A549 (cell line): ENCODE results near the gene CRADD. TPM values are rescaled to one million over a fixed set of nuclear protein-coding genes. Genes with fewer than 3 reads are reported as not detected.

Experiments
- ATAC-seq, 2 experiments: fragments of 200-7000 bp in 1 of 2; fragments of >200 bp in 1 of 2; cut with Nextera tagmentation in 1 of 2; cut with Tn5 transposase in 1 of 2; 3 replicates each; pipeline versions ENCODE4 v1.8.0 to v1.9.1; 2018 to 2020; ENCODE audit warnings: mild to moderate bottlenecking in 1 of 2, moderate library complexity in 1 of 2
- CTCF ChIA-PET: fragments of 300-600 bp; sonication (Branson Sonifier 250); formaldehyde crosslinking; extraction: SDS; loops from one replicate; lab custom pipeline; 2021; ENCODE audit warnings: antibody characterized with exemption, inconsistent platforms; lab: Yijun Ruan, JAX
- POLR2A ChIA-PET: fragments of 350-600 bp; formaldehyde crosslinking; extraction: SDS; loops from one replicate; lab custom pipeline; 2021; ENCODE audit warnings: antibody characterized with exemption, inconsistent platforms; lab: Yijun Ruan, JAX
- DNase-seq, 2 experiments: peaks; one replicate each; pipeline versions ENCODE4 v3.0.0 to v3.0.0-alpha.2; 2011 to 2016; ENCODE audit warnings: low read depth in 1 of 2, low spot score in 1 of 2
- FAIRE-seq: peaks from 2 replicates; lab custom pipeline; 2011; peaks lifted over from hg19 to GRCh38; lab: Jason Lieb, UNC
- H3K27ac ChIP-seq, 2 experiments: fragments of >200 bp; sonication (Bioruptor Twin); formaldehyde crosslinking; 3 replicates each; pipeline ENCODE4 v1.5.1; 2016 to 2017
- H3K4me1 ChIP-seq: fragments of >200 bp; sonication (Bioruptor Twin); formaldehyde crosslinking; 3 replicates; pipeline ENCODE4 v1.6.1; 2016
- H3K4me2 ChIP-seq: fragments of >200 bp; sonication (Bioruptor Twin); formaldehyde crosslinking; 3 replicates; pipeline ENCODE4 v1.6.1; 2016
- H3K4me3 ChIP-seq: fragments of >200 bp; sonication (Bioruptor Twin); formaldehyde crosslinking; 3 replicates; pipeline ENCODE4 v1.5.1; 2016
- H3K9me3 ChIP-seq: fragments of >200 bp; sonication (Bioruptor Twin); formaldehyde crosslinking; 3 replicates; pipeline ENCODE4 v1.6.1; 2016
- CBX2 ChIP-seq: fragments of 200-600 bp; sonication (generic); IDR thresholded peaks from 2 replicates; pipeline ENCODE4 v1.6.1; 2016; ENCODE audit warnings: low read depth, mild to moderate bottlenecking, borderline replicate concordance
- CBX8 ChIP-seq: fragments of 200-600 bp; sonication (generic); IDR thresholded peaks from 2 replicates; pipeline ENCODE4 v1.6.1; 2016
- CEBPB ChIP-seq, 2 experiments: fragments of >200 bp in 1 of 2; sonication (Bioruptor Twin) in 1 of 2; formaldehyde crosslinking in 1 of 2; IDR thresholded peaks; 2 replicates each; pipeline ENCODE4 v1.6.1; 2012 to 2016
- CHD2 ChIP-seq: fragments of 150-350 bp; IDR thresholded peaks from 2 replicates; pipeline ENCODE4 v1.6.1; 2014; ENCODE audit warnings: low read length; ENCODE audit not compliant: partially characterized antibody
- CHD4 ChIP-seq: fragments of 200-600 bp; sonication (generic); IDR thresholded peaks from 2 replicates; pipeline ENCODE4 v1.6.1; 2016; ENCODE audit warnings: antibody characterized with exemption, mild to moderate bottlenecking, borderline replicate concordance
- FOXS1 ChIP-seq: fragments of 250-450 bp; sonication (Bioruptor Pico); IDR thresholded peaks from 2 replicates; pipeline ENCODE4 v1.5.0; 2020; ENCODE audit warnings: mild to moderate bottlenecking, moderate library complexity
- GATA3 ChIP-seq: IDR thresholded peaks from 2 replicates; pipeline ENCODE4 v1.6.1; 2012; ENCODE audit warnings: borderline replicate concordance
- JUN ChIP-seq, 2 experiments: fragments of >200 bp; sonication (Bioruptor Twin); formaldehyde crosslinking; IDR thresholded peaks; 2 replicates in 1 of 2; 3 replicates in 1 of 2; pipeline ENCODE4 v1.6.1; 2016 to 2017
- MYC ChIP-seq: IDR thresholded peaks from 2 replicates; pipeline ENCODE4 v1.6.1; 2012; ENCODE audit warnings: mild to moderate bottlenecking, inconsistent platforms, low read length, improper control_type of control experiment, borderline replicate concordance
- NFE2L2 ChIP-seq: fragments of 150-350 bp; conservative IDR thresholded peaks from 2 replicates; pipeline ENCODE4 v1.6.1; 2014; ENCODE audit warnings: low read length
- POLR2A ChIP-seq: IDR thresholded peaks from 2 replicates; pipeline ENCODE4 v1.6.1; 2012; ENCODE audit warnings: mild to moderate bottlenecking, low read length
- RARB ChIP-seq: fragments of 250-450 bp; sonication (Bioruptor Pico); IDR thresholded peaks from 2 replicates; pipeline ENCODE4 v1.8.0; 2021; ENCODE audit warnings: mild to moderate bottlenecking, moderate library complexity
- RFX5 ChIP-seq: fragments of 450-650 bp; IDR thresholded peaks from 2 replicates; pipeline ENCODE4 v1.7.1; 2014; ENCODE audit warnings: antibody characterized with exemption, mild to moderate bottlenecking, moderate library complexity
- WGBS: methylation state at CpG from one replicate; pipeline ENCODE4 v1.1.6; 2017; ENCODE audit errors: missing lambda C conversion rate; 5-methylcytosine and 5-hydroxymethylcytosine counted together
- polyA plus RNA-seq, 4 experiments: library from polyadenylated mRNA; depleted of rRNA in 3 of 4; stranded (reverse); fragments of >200 nt; fragmentation: RNase III in 1 of 4; extraction: RNeasy Plus Mini Kit Qiagen cat#74134 plus additional on column Dnase treatment in 1 of 4; gene quantifications; 2 replicates in 3 of 4; 3 replicates in 1 of 4; pipeline ENCODE4 v1.2.3, GENCODE V29; 2011 to 2017
- TF ChIP-seq, protein P1 (sequence below): fragments of >200 bp; sonication (Bioruptor Twin); formaldehyde crosslinking; IDR thresholded peaks from 3 replicates; pipeline ENCODE4 v1.6.1; 2016
- TF ChIP-seq, protein P2 (sequence below): fragments of 150-350 bp; IDR thresholded peaks from 2 replicates; pipeline ENCODE4 v1.6.1; 2014; ENCODE audit warnings: low read depth, mild to moderate bottlenecking, low read length

Gene CRADD
- polyA plus RNA-seq, 2 of the 4 experiments (the other 2 are of a cell fraction) = 13.2 to 23.0 TPM

- FAIRE-seq (no peak), DNase-seq (no peak), ATAC-seq (peak in 1 of 2 experiments; percentile 36; a peak in 2 of 6 replicates)
- Histone ChIP-seq H3K27ac (peak overlapping the region in 1 of 2 experiments; percentile 61; a peak in 3 of 6 replicates), H3K9me3 (no peaks in the 10 kb centered on the region), H3K4me2 (peak overlapping the region; percentile 31), H3K4me3 (no peak overlapping the region), H3K4me1 (peaks cover 18% of the 10 kb centered on the region; the same call in 2 of the 3 replicates)
- ChIA-PET POLR2A (no interaction called here), CTCF (interaction anchor here (0.6 to 1.4 kb wide), 2 partner anchors 278 to 745 kb away, joined by 3 to 4 read pairs; no protein-coding TSS in a partner anchor)
- WGBS = 91% methylated on average over 8 of the region's 8 CpGs
- TF ChIP-seq CHD2 (no peak), CHD4 (no peak), GATA3 (no peak)
- TF ChIP-seq, protein P1, sequence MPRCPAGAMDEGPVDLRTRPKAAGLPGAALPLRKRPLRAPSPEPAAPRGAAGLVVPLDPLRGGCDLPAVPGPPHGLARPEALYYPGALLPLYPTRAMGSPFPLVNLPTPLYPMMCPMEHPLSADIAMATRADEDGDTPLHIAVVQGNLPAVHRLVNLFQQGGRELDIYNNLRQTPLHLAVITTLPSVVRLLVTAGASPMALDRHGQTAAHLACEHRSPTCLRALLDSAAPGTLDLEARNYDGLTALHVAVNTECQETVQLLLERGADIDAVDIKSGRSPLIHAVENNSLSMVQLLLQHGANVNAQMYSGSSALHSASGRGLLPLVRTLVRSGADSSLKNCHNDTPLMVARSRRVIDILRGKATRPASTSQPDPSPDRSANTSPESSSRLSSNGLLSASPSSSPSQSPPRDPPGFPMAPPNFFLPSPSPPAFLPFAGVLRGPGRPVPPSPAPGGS = no peak
Measured at GRCh38 chr12:93823616-93824391, 146.6 kb downstream of the CRADD start.

DNA sequence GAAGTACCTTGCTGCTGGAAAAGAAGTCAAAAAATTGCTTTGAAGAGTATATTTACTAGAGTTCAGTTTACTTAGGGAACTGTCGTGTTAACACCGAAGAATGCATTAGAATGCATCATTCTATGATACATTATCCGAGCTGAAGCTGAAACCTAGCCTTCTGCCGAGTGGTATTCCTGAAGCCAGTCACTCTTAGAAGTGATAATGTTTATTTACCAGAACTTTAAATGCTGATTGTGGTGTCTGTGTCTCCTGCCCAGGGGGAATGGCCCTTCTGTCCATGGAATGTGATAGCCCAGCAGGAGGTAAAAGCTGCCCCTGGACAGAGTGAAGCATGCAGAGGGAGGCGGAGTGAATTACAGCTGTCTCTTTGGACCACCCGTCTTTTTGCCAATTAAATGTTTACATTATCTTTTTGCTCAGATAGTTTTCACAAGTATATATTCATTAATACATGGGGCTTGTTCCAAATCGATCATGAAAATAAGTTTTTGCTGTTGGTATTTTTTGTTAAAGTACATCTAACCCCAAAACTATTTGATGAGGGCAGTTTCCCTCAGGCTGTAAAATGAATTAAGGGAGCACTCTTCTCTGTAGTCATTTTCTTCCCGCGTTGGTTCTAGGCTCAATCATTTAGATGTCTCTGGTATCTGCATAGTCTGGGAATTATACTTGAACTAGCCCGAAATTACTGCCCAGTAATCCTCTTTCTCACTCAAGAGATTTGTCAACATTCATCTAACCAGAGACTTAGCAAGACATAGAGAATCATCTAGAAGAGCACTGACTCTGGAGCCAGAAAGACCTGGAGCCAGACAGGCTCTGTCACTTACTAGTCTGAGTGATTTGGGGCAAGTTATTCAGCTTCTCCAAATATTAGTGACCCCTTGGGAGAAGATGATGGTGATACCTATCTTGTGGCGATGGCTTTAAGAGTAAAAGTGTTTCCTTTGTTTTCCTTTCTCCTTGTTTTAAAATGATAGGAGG is 147.6 kb downstream of the CRADD start:
- no peak overlapping the region for H3K4me3 ChIP-seq
- 59% methylated on average over 11 of the region's 11 CpGs for WGBS
- FAIRE-seq (no peak), ATAC-seq (peak in 1 of 2 experiments; percentile 72; a peak in 3 of 6 replicates), DNase-seq (no peak)
- H3K4me2 ChIP-seq = peak overlapping the region; percentile 31
- H3K9me3 ChIP-seq = no peaks in the 10 kb centered on the region
- ChIA-PET CTCF (interaction anchor here (0.6 to 0.9 kb wide), 2 partner anchors 277 to 744 kb away, joined by 3 read pairs; no protein-coding TSS in a partner anchor), POLR2A (no interaction called here)
- H3K4me1 ChIP-seq = peaks cover 18% of the 10 kb centered on the region; the same call in 2 of the 3 replicates
- H3K27ac ChIP-seq = peak overlapping the region in 1 of 2 experiments; percentile 61; a peak in 3 of 6 replicates
- TF ChIP-seq RFX5 = no peak
- TF ChIP-seq CBX2 = no peak
- TF ChIP-seq FOXS1 (CRISPR knock-in tag) = no peak
- TF ChIP-seq, all 56 proteins: peak for 0

GRCh38 chr12:93825501-93825888 is 148.3 kb downstream of the CRADD start:
- WGBS = 79% methylated on average over 3 of the region's 3 CpGs
- Histone ChIP-seq H3K4me3 (no peak overlapping the region), H3K4me2 (no peak overlapping the region), H3K27ac (peak overlapping the region in 1 of 2 experiments; percentile 61; a peak in 2 of 6 replicates), H3K9me3 (no peaks in the 10 kb centered on the region), H3K4me1 (peaks cover 18% of the 10 kb centered on the region; the same call in 2 of the 3 replicates)
- ATAC-seq (peak in 1 of 2 experiments; percentile 55; a peak in 1 of 6 replicates), DNase-seq (no peak), FAIRE-seq (no peak)
- POLR2A ChIA-PET = no interaction called here
- no peak for TF ChIP-seq POLR2A
- TF ChIP-seq, protein P2, sequence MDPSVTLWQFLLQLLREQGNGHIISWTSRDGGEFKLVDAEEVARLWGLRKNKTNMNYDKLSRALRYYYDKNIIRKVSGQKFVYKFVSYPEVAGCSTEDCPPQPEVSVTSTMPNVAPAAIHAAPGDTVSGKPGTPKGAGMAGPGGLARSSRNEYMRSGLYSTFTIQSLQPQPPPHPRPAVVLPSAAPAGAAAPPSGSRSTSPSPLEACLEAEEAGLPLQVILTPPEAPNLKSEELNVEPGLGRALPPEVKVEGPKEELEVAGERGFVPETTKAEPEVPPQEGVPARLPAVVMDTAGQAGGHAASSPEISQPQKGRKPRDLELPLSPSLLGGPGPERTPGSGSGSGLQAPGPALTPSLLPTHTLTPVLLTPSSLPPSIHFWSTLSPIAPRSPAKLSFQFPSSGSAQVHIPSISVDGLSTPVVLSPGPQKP = no peak
- TF ChIP-seq JUN (IDR thresholded peaks at IDR 0.05) = no peak
- no peak for TF ChIP-seq MYC
- TF ChIP-seq CEBPB (IDR thresholded peaks at IDR 0.05) = no peak
- TF ChIP-seq, protein P1 = no peak
- no peak for TF ChIP-seq RFX5
- TF ChIP-seq NFE2L2 = no peak
- TF ChIP-seq RARB (CRISPR knock-in tag) = no peak
- no peak for TF ChIP-seq CBX8
- CTCF ChIA-PET = interaction anchor here (0.9 to 1.6 kb wide), 2 partner anchors 276 to 277 kb away, joined by 3 to 5 read pairs; no protein-coding TSS in a partner anchor
